ENCODE measurements around the gene DSCAML1. TPM values are rescaled to one million over a fixed set of nuclear protein-coding genes. Genes with fewer than 3 reads are reported as not detected.

Gene DSCAML1
- total and polyA plus RNA-seq, 4 donors: 0.18 to 1.5 (median 1.1) TPM

DNA sequence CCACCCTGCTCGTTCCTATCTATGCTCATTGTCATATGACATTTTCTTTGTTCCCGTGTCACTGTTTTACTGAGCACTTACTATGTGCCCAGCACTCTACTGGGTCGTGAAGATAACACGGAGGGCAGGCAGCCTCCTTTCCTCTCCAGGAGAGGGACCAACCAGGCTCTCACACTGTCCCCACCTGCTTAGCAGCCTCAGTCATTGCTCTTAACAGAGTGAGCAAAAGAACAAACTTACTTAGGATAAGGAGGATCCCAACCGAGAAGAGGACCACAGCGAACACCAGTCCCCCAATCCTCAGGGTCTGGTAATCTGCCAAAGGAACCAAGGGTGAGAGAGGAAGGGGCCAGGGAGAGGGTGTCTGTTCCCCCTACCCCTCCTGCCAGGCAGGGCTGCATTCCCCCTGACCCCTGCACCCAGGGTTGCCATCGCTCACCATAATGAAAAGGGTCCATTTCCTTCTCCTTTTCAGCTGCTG lies 44.6 kb upstream of the DSCAML1 start:
- 62 to 72% methylated on average over 7 of the region's 7 CpGs for WGBS, 2 donors
- ATAC-seq (ENCODE audit: insufficient read depth, low FRiP score) (no peak), DNase-seq (no peak)
- H3K27ac ChIP-seq (ENCODE audit: low read depth in 1 of 2, low read length in 1 of 2): no peak overlapping the region
- H3K27me3 ChIP-seq (ENCODE audit: control insufficient read depth in 3 of 3, insufficient read depth in 3 of 3, low read length in 2 of 3): no peaks in the 10 kb centered on the region
- H3K4me3 ChIP-seq: no peak overlapping the region
- H3K9ac ChIP-seq (ENCODE audit: insufficient read depth in 1 of 2, low read length in 2 of 2): no peak overlapping the region
- TF ChIP-seq, protein P1, sequence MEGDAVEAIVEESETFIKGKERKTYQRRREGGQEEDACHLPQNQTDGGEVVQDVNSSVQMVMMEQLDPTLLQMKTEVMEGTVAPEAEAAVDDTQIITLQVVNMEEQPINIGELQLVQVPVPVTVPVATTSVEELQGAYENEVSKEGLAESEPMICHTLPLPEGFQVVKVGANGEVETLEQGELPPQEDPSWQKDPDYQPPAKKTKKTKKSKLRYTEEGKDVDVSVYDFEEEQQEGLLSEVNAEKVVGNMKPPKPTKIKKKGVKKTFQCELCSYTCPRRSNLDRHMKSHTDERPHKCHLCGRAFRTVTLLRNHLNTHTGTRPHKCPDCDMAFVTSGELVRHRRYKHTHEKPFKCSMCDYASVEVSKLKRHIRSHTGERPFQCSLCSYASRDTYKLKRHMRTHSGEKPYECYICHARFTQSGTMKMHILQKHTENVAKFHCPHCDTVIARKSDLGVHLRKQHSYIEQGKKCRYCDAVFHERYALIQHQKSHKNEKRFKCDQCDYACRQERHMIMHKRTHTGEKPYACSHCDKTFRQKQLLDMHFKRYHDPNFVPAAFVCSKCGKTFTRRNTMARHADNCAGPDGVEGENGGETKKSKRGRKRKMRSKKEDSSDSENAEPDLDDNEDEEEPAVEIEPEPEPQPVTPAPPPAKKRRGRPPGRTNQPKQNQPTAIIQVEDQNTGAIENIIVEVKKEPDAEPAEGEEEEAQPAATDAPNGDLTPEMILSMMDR (IDR thresholded peaks at IDR 0.05; ENCODE audit: control extremely low read depth, extremely low read depth): no peak
- peaks cover 0 to 17% (median 14%) of the 10 kb centered on the region in 4 donors for H3K36me3 ChIP-seq (ENCODE audit: control insufficient read depth in 4 of 4, insufficient read depth in 4 of 4, low read length in 4 of 4)
- H3K9me3 ChIP-seq (ENCODE audit: control insufficient read depth in 4 of 4, insufficient read depth in 3 of 4, low read length in 3 of 4): no peaks in the 10 kb centered on the region
- H3K4me1 ChIP-seq (ENCODE audit: control insufficient read depth in 5 of 5, insufficient read depth in 5 of 5, low read length in 5 of 5): peaks cover 0 to 8% (median 4%) of the 10 kb centered on the region in 5 donors

DNA sequence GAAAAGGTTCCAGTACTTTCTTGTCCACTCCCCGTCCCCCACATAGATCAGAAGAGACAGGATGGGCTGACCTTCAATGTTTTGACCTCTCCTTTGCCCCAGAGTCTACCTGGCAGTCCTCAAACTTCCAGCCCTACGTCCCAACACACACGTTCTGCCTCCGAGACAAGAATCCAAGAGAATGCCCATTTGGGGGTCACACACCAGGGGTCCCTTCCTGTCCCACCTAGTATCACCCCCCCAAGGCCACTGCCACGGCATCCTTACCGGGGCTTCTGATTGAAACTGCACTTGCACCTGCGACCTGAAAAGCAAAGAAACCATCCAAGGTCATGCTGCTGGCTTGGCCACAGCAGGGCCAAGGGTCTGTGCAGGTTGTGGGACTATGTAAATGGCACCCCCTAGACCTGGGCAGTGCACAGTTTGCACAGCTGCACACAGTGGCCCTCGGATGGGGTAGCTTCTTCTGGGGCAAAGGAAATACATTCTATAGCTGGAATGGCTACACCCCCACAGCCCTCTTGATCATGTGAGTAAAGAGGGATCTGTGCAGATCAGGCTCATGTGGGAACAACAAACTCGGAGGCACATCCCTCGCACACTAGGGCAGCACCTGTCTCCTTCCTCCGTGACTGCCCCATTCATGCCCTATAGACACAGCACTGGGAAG lies 44.0 kb upstream of the DSCAML1 start:
- Histone ChIP-seq H3K4me3 (no peak overlapping the region), H3K4me1 (ENCODE audit: control insufficient read depth in 5 of 5, insufficient read depth in 5 of 5, low read length in 5 of 5) (peaks cover 0 to 8% (median 4%) of the 10 kb centered on the region in 5 donors), H3K9ac (ENCODE audit: insufficient read depth in 1 of 2, low read length in 2 of 2) (no peak overlapping the region), H3K27ac (ENCODE audit: low read depth in 1 of 2, low read length in 1 of 2) (no peak overlapping the region), H3K27me3 (ENCODE audit: control insufficient read depth in 3 of 3, insufficient read depth in 3 of 3, low read length in 2 of 3) (no peaks in the 10 kb centered on the region), H3K9me3 (ENCODE audit: control insufficient read depth in 4 of 4, insufficient read depth in 3 of 4, low read length in 3 of 4) (no peaks in the 10 kb centered on the region), H3K36me3 (ENCODE audit: control insufficient read depth in 4 of 4, insufficient read depth in 4 of 4, low read length in 4 of 4) (peaks cover 0 to 17% (median 14%) of the 10 kb centered on the region in 4 donors)
- WGBS, 2 donors: 87 to 94% methylated on average over 11 of the region's 11 CpGs
- TF ChIP-seq, protein P1 (IDR thresholded peaks at IDR 0.05; ENCODE audit: control extremely low read depth, extremely low read depth): no peak
- DNase-seq (no peak), ATAC-seq (ENCODE audit: insufficient read depth, low FRiP score) (no peak)

DNA sequence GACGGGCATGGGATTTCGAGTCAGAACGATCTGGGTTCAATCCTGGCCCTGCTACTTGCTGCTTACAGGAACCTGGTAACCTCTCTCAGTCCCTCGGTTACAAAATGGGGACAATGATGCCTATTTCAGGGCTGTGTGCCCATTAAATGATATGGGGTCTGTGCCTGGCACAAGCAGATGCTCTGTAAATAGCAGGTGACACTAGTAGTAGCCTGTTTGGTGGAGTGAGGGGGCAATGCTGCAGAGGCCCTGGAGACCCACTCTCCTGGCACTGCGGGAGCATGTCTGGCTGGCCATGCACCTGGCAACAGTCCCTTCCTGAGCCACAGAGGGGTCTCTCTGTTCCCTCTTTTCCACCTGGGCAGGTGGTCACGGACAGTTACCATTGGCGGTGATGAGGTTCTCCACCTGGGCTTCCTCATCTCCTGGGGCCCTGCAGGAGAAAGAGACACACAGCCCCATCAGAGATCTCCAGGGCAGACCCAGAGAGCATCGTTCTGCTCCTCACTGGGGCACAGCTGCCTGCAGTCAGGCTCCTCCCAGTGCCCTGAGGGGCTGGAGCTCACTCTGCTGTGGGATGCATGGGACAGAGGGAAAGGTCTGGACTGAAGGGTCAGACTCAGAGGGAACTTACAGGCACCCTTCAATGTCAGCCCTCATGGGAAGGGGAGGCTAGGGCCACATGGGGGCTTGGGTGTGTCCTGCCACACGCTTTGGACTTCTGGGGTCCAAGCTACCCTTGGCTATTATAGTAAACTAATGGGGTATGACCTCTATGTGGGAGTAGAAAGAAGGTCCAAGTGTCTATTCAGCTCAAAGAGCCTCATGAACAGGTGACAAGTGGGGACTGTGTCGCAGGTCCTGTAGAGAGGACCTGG lies 43.2 kb upstream of the DSCAML1 start:
- no peak overlapping the region for H3K9ac ChIP-seq (ENCODE audit: insufficient read depth in 1 of 2, low read length in 2 of 2)
- WGBS, 2 donors: 92 to 96% methylated on average over 10 of the region's 10 CpGs
- TF ChIP-seq, protein P1 (IDR thresholded peaks at IDR 0.05; ENCODE audit: control extremely low read depth, extremely low read depth): no peak
- no peak overlapping the region for H3K27ac ChIP-seq (ENCODE audit: low read depth in 1 of 2, low read length in 1 of 2)
- no peaks in the 10 kb centered on the region for H3K27me3 ChIP-seq (ENCODE audit: control insufficient read depth in 3 of 3, insufficient read depth in 3 of 3, low read length in 2 of 3)
- peaks cover 0 to 17% (median 14%) of the 10 kb centered on the region in 4 donors for H3K36me3 ChIP-seq (ENCODE audit: control insufficient read depth in 4 of 4, insufficient read depth in 4 of 4, low read length in 4 of 4)
- H3K4me1 ChIP-seq (ENCODE audit: control insufficient read depth in 5 of 5, insufficient read depth in 5 of 5, low read length in 5 of 5): peaks cover 0 to 8% (median 4%) of the 10 kb centered on the region in 5 donors
- no peak overlapping the region for H3K4me3 ChIP-seq
- H3K9me3 ChIP-seq (ENCODE audit: control insufficient read depth in 4 of 4, insufficient read depth in 3 of 4, low read length in 3 of 4): no peaks in the 10 kb centered on the region
- DNase-seq: no peak
- ATAC-seq (ENCODE audit: insufficient read depth, low FRiP score): no peak
